ENCODE measurements around the gene RARRES1. TPM values are rescaled to one million over a fixed set of nuclear protein-coding genes. Genes with fewer than 3 reads are reported as not detected.

Gene RARRES1
- total RNA-seq, 1 experiment from 2014 or later = 0.35 TPM

- no peak overlapping the region for H3K4me3 Mint-ChIP-seq
- no peak for DNase-seq (ENCODE audit: low spot score)
- H3K27me3 Mint-ChIP-seq (ENCODE audit: low read depth) = no peaks in the 10 kb centered on the region
- no peak overlapping the region for H3K27ac Mint-ChIP-seq
- H3K4me1 Mint-ChIP-seq = no peaks in the 10 kb centered on the region
- no peaks in the 10 kb centered on the region for H3K9me3 Mint-ChIP-seq
- ChIA-PET POLR2A (no interaction called here), CTCF (no interaction called here)
- H3K36me3 Mint-ChIP-seq = no peaks in the 10 kb centered on the region
- TF ChIP-seq FOXK1 (CRISPR knock-in tag; IDR thresholded peaks at IDR 0.05) (no peak), NR3C1 (CRISPR knock-in tag; conservative IDR thresholded peaks at IDR 0.05; ENCODE audit: low read depth) (no peak), SP1 (CRISPR knock-in tag; conservative IDR thresholded peaks at IDR 0.05) (no peak)
- no peak for ATAC-seq
Observed at GRCh38 chr3:158781191-158781590, 48.9 kb upstream of the RARRES1 start.

DNA sequence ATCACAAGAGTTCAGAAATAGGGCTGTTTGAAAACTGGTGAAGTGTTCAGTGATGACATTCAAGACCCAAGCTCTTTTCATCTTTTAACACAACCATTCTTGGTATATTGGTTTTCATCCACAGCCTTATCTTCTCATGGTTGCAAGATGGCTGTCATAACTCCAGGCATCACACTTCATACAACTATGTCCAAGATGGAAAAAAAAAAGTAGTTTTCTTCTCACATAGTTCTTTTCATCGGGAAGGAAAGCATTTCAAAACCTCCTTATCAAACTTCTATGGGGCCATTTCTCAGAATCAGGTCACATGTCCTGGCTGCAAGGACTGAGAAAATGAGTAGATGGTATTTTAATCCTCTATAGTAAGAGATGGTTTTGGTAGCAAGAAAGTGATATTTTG lies 48.5 kb upstream of the RARRES1 start:
- ATAC-seq = no peak
- H3K4me3 Mint-ChIP-seq = no peak overlapping the region
- no peaks in the 10 kb centered on the region for H3K9me3 Mint-ChIP-seq
- ChIA-PET POLR2A (no interaction called here), CTCF (no interaction called here)
- H3K4me1 Mint-ChIP-seq = no peaks in the 10 kb centered on the region
- DNase-seq (ENCODE audit: low spot score) = no peak
- no peaks in the 10 kb centered on the region for H3K36me3 Mint-ChIP-seq
- H3K27me3 Mint-ChIP-seq (ENCODE audit: low read depth) = no peaks in the 10 kb centered on the region
- H3K27ac Mint-ChIP-seq = no peak overlapping the region
- TF ChIP-seq ZNF532 (CRISPR knock-in tag; IDR thresholded peaks at IDR 0.05; ENCODE audit: borderline replicate concordance) = no peak
- TF ChIP-seq, protein P1, sequence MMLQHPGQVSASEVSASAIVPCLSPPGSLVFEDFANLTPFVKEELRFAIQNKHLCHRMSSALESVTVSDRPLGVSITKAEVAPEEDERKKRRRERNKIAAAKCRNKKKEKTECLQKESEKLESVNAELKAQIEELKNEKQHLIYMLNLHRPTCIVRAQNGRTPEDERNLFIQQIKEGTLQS (CRISPR knock-in tag; conservative IDR thresholded peaks at IDR 0.05) = no peak
- TF ChIP-seq MXD4 (CRISPR knock-in tag; IDR thresholded peaks at IDR 0.05; ENCODE audit: borderline replicate concordance) = no peak
- TF ChIP-seq ZNF232 (CRISPR knock-in tag; IDR thresholded peaks at IDR 0.05) = no peak
- TF ChIP-seq, protein P2, sequence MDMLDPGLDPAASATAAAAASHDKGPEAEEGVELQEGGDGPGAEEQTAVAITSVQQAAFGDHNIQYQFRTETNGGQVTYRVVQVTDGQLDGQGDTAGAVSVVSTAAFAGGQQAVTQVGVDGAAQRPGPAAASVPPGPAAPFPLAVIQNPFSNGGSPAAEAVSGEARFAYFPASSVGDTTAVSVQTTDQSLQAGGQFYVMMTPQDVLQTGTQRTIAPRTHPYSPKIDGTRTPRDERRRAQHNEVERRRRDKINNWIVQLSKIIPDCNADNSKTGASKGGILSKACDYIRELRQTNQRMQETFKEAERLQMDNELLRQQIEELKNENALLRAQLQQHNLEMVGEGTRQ (CRISPR knock-in tag; IDR thresholded peaks at IDR 0.05) = no peak
- no peak for TF ChIP-seq ZNF138 (CRISPR knock-in tag; conservative IDR thresholded peaks at IDR 0.05)
- no peak for TF ChIP-seq ZNF121 (CRISPR knock-in tag; IDR thresholded peaks at IDR 0.05)
- no peak for TF ChIP-seq ATF6 (CRISPR knock-in tag; IDR thresholded peaks at IDR 0.05)
- no peak for TF ChIP-seq JUN (CRISPR knock-in tag; IDR thresholded peaks at IDR 0.05)
- no peak for TF ChIP-seq CTCF (IDR thresholded peaks at IDR 0.05)
- TF ChIP-seq TEAD4 (CRISPR knock-in tag; IDR thresholded peaks at IDR 0.05) = no peak
- TF ChIP-seq NR3C1 (CRISPR knock-in tag; conservative IDR thresholded peaks at IDR 0.05; ENCODE audit: low read depth) = no peak
- no peak for TF ChIP-seq STAT6 (CRISPR knock-in tag; conservative IDR thresholded peaks at IDR 0.05; ENCODE audit: low read depth)
- no peak for TF ChIP-seq NFYB (CRISPR knock-in tag; conservative IDR thresholded peaks at IDR 0.05; ENCODE audit: low read depth)
- no peak for TF ChIP-seq RELA (CRISPR knock-in tag; IDR thresholded peaks at IDR 0.05; ENCODE audit: borderline replicate concordance)
- TF ChIP-seq, protein P3, sequence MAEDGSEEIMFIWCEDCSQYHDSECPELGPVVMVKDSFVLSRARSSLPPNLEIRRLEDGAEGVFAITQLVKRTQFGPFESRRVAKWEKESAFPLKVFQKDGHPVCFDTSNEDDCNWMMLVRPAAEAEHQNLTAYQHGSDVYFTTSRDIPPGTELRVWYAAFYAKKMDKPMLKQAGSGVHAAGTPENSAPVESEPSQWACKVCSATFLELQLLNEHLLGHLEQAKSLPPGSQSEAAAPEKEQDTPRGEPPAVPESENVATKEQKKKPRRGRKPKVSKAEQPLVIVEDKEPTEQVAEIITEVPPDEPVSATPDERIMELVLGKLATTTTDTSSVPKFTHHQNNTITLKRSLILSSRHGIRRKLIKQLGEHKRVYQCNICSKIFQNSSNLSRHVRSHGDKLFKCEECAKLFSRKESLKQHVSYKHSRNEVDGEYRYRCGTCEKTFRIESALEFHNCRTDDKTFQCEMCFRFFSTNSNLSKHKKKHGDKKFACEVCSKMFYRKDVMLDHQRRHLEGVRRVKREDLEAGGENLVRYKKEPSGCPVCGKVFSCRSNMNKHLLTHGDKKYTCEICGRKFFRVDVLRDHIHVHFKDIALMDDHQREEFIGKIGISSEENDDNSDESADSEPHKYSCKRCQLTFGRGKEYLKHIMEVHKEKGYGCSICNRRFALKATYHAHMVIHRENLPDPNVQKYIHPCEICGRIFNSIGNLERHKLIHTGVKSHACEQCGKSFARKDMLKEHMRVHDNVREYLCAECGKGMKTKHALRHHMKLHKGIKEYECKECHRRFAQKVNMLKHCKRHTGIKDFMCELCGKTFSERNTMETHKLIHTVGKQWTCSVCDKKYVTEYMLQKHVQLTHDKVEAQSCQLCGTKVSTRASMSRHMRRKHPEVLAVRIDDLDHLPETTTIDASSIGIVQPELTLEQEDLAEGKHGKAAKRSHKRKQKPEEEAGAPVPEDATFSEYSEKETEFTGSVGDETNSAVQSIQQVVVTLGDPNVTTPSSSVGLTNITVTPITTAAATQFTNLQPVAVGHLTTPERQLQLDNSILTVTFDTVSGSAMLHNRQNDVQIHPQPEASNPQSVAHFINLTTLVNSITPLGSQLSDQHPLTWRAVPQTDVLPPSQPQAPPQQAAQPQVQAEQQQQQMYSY (CRISPR knock-in tag; IDR thresholded peaks at IDR 0.05) = no peak
